Measurements from ENCODE around the gene HSD11B1L.

DNA sequence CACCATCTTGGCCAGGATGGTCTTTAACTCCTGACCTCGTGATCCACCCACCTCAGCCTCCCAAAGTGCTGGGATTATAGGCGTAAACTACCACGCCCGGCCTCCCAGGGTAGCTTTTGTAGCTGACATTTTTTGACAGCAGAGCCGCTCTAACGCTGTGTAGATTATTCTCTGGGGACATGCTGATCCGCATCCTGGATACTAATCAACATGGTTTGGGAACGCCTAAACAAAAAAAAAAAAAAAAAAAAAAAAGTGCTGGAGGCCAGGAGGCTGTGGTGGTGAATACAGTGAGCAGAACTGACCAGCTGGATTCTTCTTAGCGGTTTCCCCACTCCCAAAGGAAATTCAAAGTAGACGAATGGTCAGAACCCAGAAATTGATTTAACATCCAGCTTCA is 34.0 kb downstream of the HSD11B1L start:
- no peak for TF ChIP-seq POLR2A (IDR thresholded peaks at IDR 0.05)
- TF ChIP-seq, protein P1, sequence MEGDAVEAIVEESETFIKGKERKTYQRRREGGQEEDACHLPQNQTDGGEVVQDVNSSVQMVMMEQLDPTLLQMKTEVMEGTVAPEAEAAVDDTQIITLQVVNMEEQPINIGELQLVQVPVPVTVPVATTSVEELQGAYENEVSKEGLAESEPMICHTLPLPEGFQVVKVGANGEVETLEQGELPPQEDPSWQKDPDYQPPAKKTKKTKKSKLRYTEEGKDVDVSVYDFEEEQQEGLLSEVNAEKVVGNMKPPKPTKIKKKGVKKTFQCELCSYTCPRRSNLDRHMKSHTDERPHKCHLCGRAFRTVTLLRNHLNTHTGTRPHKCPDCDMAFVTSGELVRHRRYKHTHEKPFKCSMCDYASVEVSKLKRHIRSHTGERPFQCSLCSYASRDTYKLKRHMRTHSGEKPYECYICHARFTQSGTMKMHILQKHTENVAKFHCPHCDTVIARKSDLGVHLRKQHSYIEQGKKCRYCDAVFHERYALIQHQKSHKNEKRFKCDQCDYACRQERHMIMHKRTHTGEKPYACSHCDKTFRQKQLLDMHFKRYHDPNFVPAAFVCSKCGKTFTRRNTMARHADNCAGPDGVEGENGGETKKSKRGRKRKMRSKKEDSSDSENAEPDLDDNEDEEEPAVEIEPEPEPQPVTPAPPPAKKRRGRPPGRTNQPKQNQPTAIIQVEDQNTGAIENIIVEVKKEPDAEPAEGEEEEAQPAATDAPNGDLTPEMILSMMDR (IDR thresholded peaks at IDR 0.05), result no peak
